ENCODE results near the gene ERCC5. TPM values are rescaled to one million over a fixed set of nuclear protein-coding genes. Genes with fewer than 3 reads are reported as not detected.

ERCC5 gene
- total RNA-seq, 1 donor from 2014 or later = 39.4 TPM

- peak overlapping the region; percentile 3 for H3K4me3 ChIP-seq (ENCODE audit: low read depth, low read length)
- TF ChIP-seq CTCF (conservative IDR thresholded peaks at IDR 0.05; ENCODE audit: low read depth, low read length) = no peak
- DNase-seq (ENCODE audit: low read depth) = no peak
Measured at GRCh38 chr13:102812611-102813287, 33.1 kb upstream of the ERCC5 start.

- DNase-seq (ENCODE audit: low read depth) = no peak
- no peak overlapping the region for H3K4me3 ChIP-seq (ENCODE audit: low read depth, low read length)
- TF ChIP-seq CTCF (conservative IDR thresholded peaks at IDR 0.05; ENCODE audit: low read depth, low read length) = no peak
Measured at GRCh38 chr13:102814025-102814607, 31.7 kb upstream of the ERCC5 start.

GRCh38 chr13:102814793-102815192 is 31.0 kb upstream of the ERCC5 start:
- no peak for TF ChIP-seq CTCF (conservative IDR thresholded peaks at IDR 0.05; ENCODE audit: low read depth, low read length)
- DNase-seq (ENCODE audit: low read depth) = no peak
- H3K4me3 ChIP-seq (ENCODE audit: low read depth, low read length) = no peak overlapping the region

GRCh38 chr13:102815788-102816187 is 30.0 kb upstream of the ERCC5 start:
- DNase-seq (ENCODE audit: low read depth) = no peak
- no peak for TF ChIP-seq CTCF (conservative IDR thresholded peaks at IDR 0.05; ENCODE audit: low read depth, low read length)
- no peak overlapping the region for H3K4me3 ChIP-seq (ENCODE audit: low read depth, low read length)

GRCh38 chr13:102816708-102817107 is 29.1 kb upstream of the ERCC5 start:
- DNase-seq (ENCODE audit: low read depth) = no peak
- no peak for TF ChIP-seq CTCF (conservative IDR thresholded peaks at IDR 0.05; ENCODE audit: low read depth, low read length)
- no peak overlapping the region for H3K4me3 ChIP-seq (ENCODE audit: low read depth, low read length)

- no peak for TF ChIP-seq CTCF (conservative IDR thresholded peaks at IDR 0.05; ENCODE audit: low read depth, low read length)
- no peak overlapping the region for H3K4me3 ChIP-seq (ENCODE audit: low read depth, low read length)
- DNase-seq (ENCODE audit: low read depth) = no peak
Measured at GRCh38 chr13:102817241-102817640, 28.6 kb upstream of the ERCC5 start.

GRCh38 chr13:102817907-102818306 is 27.9 kb upstream of the ERCC5 start:
- no peak overlapping the region for H3K4me3 ChIP-seq (ENCODE audit: low read depth, low read length)
- DNase-seq (ENCODE audit: low read depth) = peak; percentile 99
- TF ChIP-seq CTCF (conservative IDR thresholded peaks at IDR 0.05; ENCODE audit: low read depth, low read length) = no peak
